ENCODE results near the gene CDK5R2. TPM values are rescaled to one million over a fixed set of nuclear protein-coding genes. Genes with fewer than 3 reads are reported as not detected.

The CDK5R2 gene
- total and polyA plus RNA-seq, 12 donors: 0.13 to 10.4 (median 1.7) TPM; not detected in 3

DNA sequence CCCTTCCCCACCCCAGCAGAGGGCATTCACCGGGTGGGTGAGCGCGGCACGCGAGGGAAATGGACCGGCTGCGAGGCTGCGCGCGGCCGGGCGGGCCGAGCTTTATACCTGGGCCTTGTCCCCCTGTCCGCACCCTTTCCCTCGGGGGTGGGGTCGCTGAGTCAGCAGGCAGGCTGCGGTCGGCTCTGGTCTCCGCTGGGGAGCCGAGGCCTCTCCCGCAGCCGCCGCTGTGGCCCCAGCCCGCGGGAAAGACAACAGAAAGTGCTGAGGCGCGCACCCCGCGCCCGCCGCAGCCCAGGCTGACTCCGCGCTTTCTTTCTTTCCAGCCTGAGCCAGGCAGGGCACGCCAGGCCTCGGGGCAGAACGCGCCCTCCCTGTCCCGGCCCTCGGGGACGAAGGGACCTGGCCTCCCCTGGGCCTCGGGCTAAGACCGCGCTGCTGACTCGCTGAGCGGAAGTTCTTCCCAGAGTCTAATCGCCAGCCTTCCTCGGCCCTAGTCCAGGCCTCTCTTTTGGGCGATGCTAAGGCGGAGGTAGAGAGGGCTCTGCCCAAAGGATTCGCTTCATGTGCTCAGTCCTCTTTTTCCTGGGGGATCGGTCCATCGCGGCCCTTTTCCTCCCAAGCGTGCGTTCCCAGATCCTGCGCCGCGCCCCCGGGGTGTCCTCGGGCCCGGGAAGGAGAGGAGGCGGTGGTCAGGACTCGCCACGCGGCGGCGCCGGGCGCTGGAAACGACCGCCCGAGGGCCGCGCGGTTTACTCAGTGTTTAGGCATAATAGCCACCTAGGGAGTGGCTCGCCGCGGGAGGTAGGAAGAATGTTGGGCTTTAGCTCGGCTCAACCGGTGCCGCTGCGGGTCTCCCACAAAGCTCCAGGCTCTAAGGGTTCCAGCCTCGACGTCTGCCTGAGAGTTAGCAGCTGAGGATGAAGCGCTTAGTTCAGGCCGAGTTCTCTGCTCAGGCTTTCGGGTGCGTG lies 34.2 kb downstream of the CDK5R2 start, which contains the start of gene CRYBA2:
CRYBA2 (minus strand) TSS at position 78 of the 971 bp plus-strand sequence. CDS start 246 bp downstream, outside the sequence.
- intact Hi-C loops (cut with DNase I): loop anchor here in 1 of 2 donors (10.0 kb wide), 1 partner anchor 161 kb away; no protein-coding TSS in a partner anchor
- 3 to 6% (median 3%) methylated on average over 31 to 88 of the region's 88 CpGs; no CpG with 5 or more reads in 1 of the 4 donors for WGBS, 4 donors
- Histone ChIP-seq H3K36me3 (replicated peaks in 1 of 2) (no peaks in the 10 kb centered on the region), H3K9me3 (replicated peaks in 1 of 3) (no peaks in the 10 kb centered on the region), H3K27me3 (peaks cover 62% of the 10 kb centered on the region), H3K4me1 (replicated peaks in 1 of 2) (peaks cover 12 to 15% of the 10 kb centered on the region in 2 donors), H3K4me3 (peak within 1 kb of the TSS in 2 of 4 donors; percentile 19 to 57), H3K27ac (peak within 1 kb of the TSS in 1 of 5 donors; percentile 74)
- peak in 2 of 7 donors; percentile 30 to 58 for DNase-seq
- TF ChIP-seq, protein P1, sequence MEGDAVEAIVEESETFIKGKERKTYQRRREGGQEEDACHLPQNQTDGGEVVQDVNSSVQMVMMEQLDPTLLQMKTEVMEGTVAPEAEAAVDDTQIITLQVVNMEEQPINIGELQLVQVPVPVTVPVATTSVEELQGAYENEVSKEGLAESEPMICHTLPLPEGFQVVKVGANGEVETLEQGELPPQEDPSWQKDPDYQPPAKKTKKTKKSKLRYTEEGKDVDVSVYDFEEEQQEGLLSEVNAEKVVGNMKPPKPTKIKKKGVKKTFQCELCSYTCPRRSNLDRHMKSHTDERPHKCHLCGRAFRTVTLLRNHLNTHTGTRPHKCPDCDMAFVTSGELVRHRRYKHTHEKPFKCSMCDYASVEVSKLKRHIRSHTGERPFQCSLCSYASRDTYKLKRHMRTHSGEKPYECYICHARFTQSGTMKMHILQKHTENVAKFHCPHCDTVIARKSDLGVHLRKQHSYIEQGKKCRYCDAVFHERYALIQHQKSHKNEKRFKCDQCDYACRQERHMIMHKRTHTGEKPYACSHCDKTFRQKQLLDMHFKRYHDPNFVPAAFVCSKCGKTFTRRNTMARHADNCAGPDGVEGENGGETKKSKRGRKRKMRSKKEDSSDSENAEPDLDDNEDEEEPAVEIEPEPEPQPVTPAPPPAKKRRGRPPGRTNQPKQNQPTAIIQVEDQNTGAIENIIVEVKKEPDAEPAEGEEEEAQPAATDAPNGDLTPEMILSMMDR (IDR thresholded peaks at IDR 0.05): no peak
- no peak for TF ChIP-seq POLR2A (IDR thresholded peaks at IDR 0.05)

DNA sequence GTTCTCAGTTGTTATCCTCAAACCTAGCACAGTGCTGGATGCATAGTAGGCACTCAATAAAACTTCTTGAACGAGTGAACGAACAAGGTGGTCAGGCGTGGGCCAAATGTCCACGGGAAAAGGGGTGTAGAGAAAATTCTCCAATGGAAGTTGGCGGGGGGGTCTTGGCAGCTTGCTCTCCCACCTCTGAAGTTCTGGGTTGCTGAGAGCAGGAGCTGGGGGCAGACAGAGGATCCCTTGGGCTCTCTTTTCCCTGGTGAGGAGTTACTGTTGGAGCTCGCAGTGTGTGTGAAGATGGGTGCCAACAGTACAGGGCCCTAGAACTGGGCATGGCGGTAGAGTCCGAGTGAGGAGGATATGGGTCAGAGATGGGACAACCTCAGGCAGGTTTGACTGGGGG lies 36.1 kb downstream of the CDK5R2 start:
- Histone ChIP-seq H3K4me1 (replicated peaks in 1 of 2) (peaks cover 12 to 15% of the 10 kb centered on the region in 2 donors), H3K4me3 (no peak overlapping the region), H3K27ac (no peak overlapping the region), H3K36me3 (replicated peaks in 1 of 2) (no peaks in the 10 kb centered on the region), H3K9me3 (replicated peaks in 1 of 3) (no peaks in the 10 kb centered on the region), H3K27me3 (peaks cover 45% of the 10 kb centered on the region)
- intact Hi-C loops (cut with DNase I): loop anchor here in 1 of 2 donors (10.0 kb wide), 1 partner anchor 159 kb away; no protein-coding TSS in a partner anchor
- TF ChIP-seq, protein P1 (IDR thresholded peaks at IDR 0.05): no peak
- no peak for TF ChIP-seq POLR2A (IDR thresholded peaks at IDR 0.05)
- WGBS, 4 donors: 18 to 23% (median 22%) methylated on average over 8 of the region's 8 CpGs
- peak in 1 of 7 donors; percentile 57 for DNase-seq

DNA sequence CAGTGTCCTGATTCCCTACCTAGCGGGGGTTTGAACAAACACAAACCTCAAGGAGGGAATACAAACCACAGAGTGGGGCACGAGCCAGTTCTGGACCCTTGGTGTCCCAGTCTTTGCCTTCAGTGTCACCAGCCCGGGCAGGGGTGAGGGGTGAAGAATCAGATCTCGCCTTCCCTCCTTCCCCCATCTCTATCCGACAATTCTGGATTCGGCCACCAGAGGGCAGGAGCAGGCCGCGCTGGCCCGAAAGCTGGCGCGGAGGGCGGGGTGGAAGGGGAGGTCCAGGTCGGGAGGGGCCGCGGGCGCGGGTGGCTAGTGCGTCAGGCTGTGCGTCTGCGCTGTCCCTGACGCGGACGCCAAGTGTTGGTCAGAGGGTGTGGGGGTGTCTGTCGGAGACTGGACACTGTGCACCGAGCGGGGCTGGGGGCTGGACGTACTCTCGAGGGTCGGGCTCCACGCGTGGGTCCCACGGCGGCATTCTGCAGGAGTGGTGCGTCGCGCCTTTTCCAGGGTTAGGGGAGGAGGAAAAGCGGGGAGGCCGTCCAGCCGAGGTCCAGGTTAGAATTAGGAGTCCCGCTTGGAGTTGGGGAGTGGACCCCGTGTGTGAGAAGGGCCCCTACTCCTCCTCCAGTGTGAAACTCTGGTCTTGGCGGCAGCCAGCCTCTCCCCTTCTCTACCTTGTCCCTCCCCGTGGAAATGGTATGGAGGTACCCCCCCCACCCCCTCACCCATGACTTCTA lies 36.7 kb downstream of the CDK5R2 start:
- 3 to 7% (median 4%) methylated on average over 15 to 43 of the region's 43 CpGs for WGBS, 4 donors
- TF ChIP-seq, protein P1 (IDR thresholded peaks at IDR 0.05): peak; percentile 83 to 92 (median 90)
- TF ChIP-seq POLR2A (IDR thresholded peaks at IDR 0.05): peak; percentile 57 to 80
- Histone ChIP-seq H3K27ac (peak overlapping the region in 1 of 5 donors; percentile 73), H3K36me3 (replicated peaks in 1 of 2) (no peaks in the 10 kb centered on the region), H3K4me1 (replicated peaks in 1 of 2) (peaks cover 12 to 15% of the 10 kb centered on the region in 2 donors), H3K4me3 (peak overlapping the region in 1 of 4 donors; percentile 40), H3K27me3 (peaks cover 39% of the 10 kb centered on the region), H3K9me3 (replicated peaks in 1 of 3) (no peaks in the 10 kb centered on the region)
- DNase-seq: peak; percentile 91 to 97 (median 94)
- intact Hi-C loops (cut with DNase I): loop anchor here in 1 of 2 donors (10.0 kb wide), 1 partner anchor 159 kb away; no protein-coding TSS in a partner anchor
